ENCODE results near the gene PTPN14. TPM values are rescaled to one million over a fixed set of nuclear protein-coding genes. Genes with fewer than 3 reads are reported as not detected.

The PTPN14 gene
- total and polyA plus RNA-seq, 2 of the 8 experiments (the other 6 are each of a cell fraction or from before 2014, with no cell fraction given) = 14.4 to 93.6 TPM

DNA sequence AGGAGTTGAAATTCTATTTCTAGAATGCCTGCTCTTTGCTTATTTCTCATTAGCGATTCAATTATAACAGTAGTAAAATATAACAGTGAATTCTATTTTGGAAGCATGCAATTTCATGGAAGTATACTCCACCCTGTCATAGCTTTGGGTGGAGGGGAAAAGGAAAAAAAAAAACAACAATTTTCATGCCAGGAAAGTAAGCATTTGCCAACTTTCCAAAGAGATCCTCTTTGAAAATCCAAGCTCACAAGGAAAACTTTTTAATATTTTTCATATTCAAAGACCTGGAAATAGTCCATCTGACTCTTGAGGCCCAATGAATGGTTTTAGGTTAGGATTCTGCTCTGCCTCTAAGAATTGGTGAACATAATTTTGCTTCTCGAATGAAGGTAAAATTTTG lies 134.5 kb downstream of the PTPN14 start:
- H3K9ac ChIP-seq (replicated peaks in 1 of 4; ENCODE audit: extremely low read depth in 1 of 4, low read depth in 3 of 4, low read length in 3 of 4) = no peak overlapping the region
- H3K9me3 ChIP-seq (ENCODE audit: insufficient read depth in 2 of 2, low read depth in 1 of 2, low read length in 1 of 2) = no peaks in the 10 kb centered on the region
- peaks cover 2 to 12% (median 7%) of the 10 kb centered on the region in 4 experiments; a peak in 4 of 7 replicates for H3K4me1 ChIP-seq (replicated peaks in 1 of 4; ENCODE audit: control insufficient read depth in 3 of 4, insufficient read depth in 4 of 4, low read length in 3 of 4)
- H4K91ac ChIP-seq (replicated peaks; ENCODE audit: insufficient read length, low read length) = no peak overlapping the region
- H2BK5ac ChIP-seq (ENCODE audit: low read depth, low read length) = no peak overlapping the region
- H3K14ac ChIP-seq (ENCODE audit: insufficient read length) = no peak overlapping the region
- no peaks in the 10 kb centered on the region for H4K20me1 ChIP-seq (replicated peaks in 1 of 2; ENCODE audit: control insufficient read depth in 1 of 2, insufficient read depth in 2 of 2, low read length in 2 of 2)
- H3K4ac ChIP-seq (replicated peaks; ENCODE audit: insufficient read length, low read depth, low read length) = no peak overlapping the region
- no peak overlapping the region for H2BK15ac ChIP-seq (ENCODE audit: low read length)
- no peak overlapping the region for H3K56ac ChIP-seq (replicated peaks; ENCODE audit: insufficient read length, low read depth, low read length)
- H3K4me3 ChIP-seq (ENCODE audit: extremely low read depth in 1 of 4, insufficient read depth in 2 of 4, low read depth in 3 of 4, low read length in 4 of 4) = no peak overlapping the region
- no peaks in the 10 kb centered on the region for H3K23me2 ChIP-seq (ENCODE audit: low read depth, low read length)
- no peak overlapping the region for H2BK12ac ChIP-seq (ENCODE audit: low read depth, low read length)
- H3K4me2 ChIP-seq (ENCODE audit: insufficient read depth in 1 of 2, low read depth in 2 of 2, low read length in 2 of 2) = no peak overlapping the region
- no peak overlapping the region for H2BK20ac ChIP-seq (ENCODE audit: low read length)
- no peaks in the 10 kb centered on the region for H3K36me3 ChIP-seq (ENCODE audit: control insufficient read depth in 2 of 4, insufficient read depth in 4 of 4, low read length in 3 of 4)
- H3K18ac ChIP-seq (ENCODE audit: extremely low read depth, low read length) = no peak overlapping the region
- WGBS, 2 experiments (ENCODE audit: extremely low coverage in 1 of 2, insufficient coverage in 1 of 2, insufficient read length in 1 of 2, insufficient replicate concordance in 2 of 2, low coverage in 1 of 2, low lambda C conversion rate in 2 of 2, missing lambda C conversion rate in 1 of 2) = 90% methylated on average over 2 of the region's 2 CpGs; no CpG with 5 or more reads in 1 of the 2 experiments
- POLR2A ChIA-PET (ENCODE audit: partially characterized antibody) = interaction anchor here (1.1 kb wide), 1 partner anchor 11 kb away, joined by 3 read pairs; no protein-coding TSS in a partner anchor
- no peak for DNase-seq (ENCODE audit: low read depth in 1 of 2, low spot score in 2 of 2)
- no peak overlapping the region for H3K23ac ChIP-seq (ENCODE audit: insufficient read length)
- FAIRE-seq = no peak
- H3K79me1 ChIP-seq (ENCODE audit: low read depth, low read length) = peaks cover 4% of the 10 kb centered on the region; the same call in 1 of the 2 replicates
- no peak overlapping the region for H2AFZ ChIP-seq (ENCODE audit: low read length)
- H4K5ac ChIP-seq (ENCODE audit: insufficient read length, low read depth, low read length) = no peak overlapping the region
- CTCF ChIA-PET (ENCODE audit: partially characterized antibody) = interaction anchor here (0.7 to 2.0 kb wide), 2 partner anchors 12 to 150 kb away, joined by 3 to 7 read pairs; no protein-coding TSS in a partner anchor
- H3K27me3 ChIP-seq (replicated peaks in 1 of 4; ENCODE audit: control insufficient read depth in 3 of 4, extremely low read depth in 1 of 4, insufficient read depth in 3 of 4, low read length in 3 of 4) = no peaks in the 10 kb centered on the region
- H2AK5ac ChIP-seq (ENCODE audit: low read depth, low read length) = no peak overlapping the region
- no peak overlapping the region for H4K8ac ChIP-seq (ENCODE audit: extremely low read depth, insufficient read depth, low read length)
- H3K79me2 ChIP-seq (ENCODE audit: control insufficient read depth in 1 of 2, insufficient read depth in 2 of 2, low read length in 2 of 2) = peaks cover 0 to 42% of the 10 kb centered on the region in 2 experiments; a peak in 2 of 4 replicates
- H3K27ac ChIP-seq (ENCODE audit: low read depth, low read length) = no peak overlapping the region
- no peak overlapping the region for H2BK120ac ChIP-seq (replicated peaks; ENCODE audit: low read depth, low read length)
- TF ChIP-seq TCF12 (IDR thresholded peaks at IDR 0.05; ENCODE audit: low read depth, low read length) = no peak
- TF ChIP-seq TAF1 (IDR thresholded peaks at IDR 0.05; ENCODE audit: low read depth, low read length) = no peak
- TF ChIP-seq CHD1 (IDR thresholded peaks at IDR 0.05; ENCODE audit: low read depth, low read length) = no peak
- TF ChIP-seq HDAC6 (IDR thresholded peaks at IDR 0.05; ENCODE audit: low read depth, low read length) = no peak
- no peak for TF ChIP-seq SP4 (IDR thresholded peaks at IDR 0.05; ENCODE audit: low read length)
- no peak for TF ChIP-seq BRCA1 (IDR thresholded peaks at IDR 0.05; ENCODE audit: low read depth, low read length)
- no peak for TF ChIP-seq SP1 (IDR thresholded peaks at IDR 0.05; ENCODE audit: low read depth, low read length)
- no peak for TF ChIP-seq BCL11A (IDR thresholded peaks at IDR 0.05; ENCODE audit: low read depth in 2 of 2, low read length in 2 of 2)
- TF ChIP-seq YY1 (IDR thresholded peaks at IDR 0.05; ENCODE audit: low read depth, low read length) = no peak
- no peak for TF ChIP-seq RXRA (IDR thresholded peaks at IDR 0.05; ENCODE audit: insufficient read depth, low read depth, low read length)
- TF ChIP-seq, protein P1, sequence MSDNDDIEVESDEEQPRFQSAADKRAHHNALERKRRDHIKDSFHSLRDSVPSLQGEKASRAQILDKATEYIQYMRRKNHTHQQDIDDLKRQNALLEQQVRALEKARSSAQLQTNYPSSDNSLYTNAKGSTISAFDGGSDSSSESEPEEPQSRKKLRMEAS (IDR thresholded peaks at IDR 0.05) = no peak
- TF ChIP-seq POLR2AphosphoS5 (IDR thresholded peaks at IDR 0.05; ENCODE audit: low read depth, low read length) = no peak
- TF ChIP-seq RAD21 (IDR thresholded peaks at IDR 0.05 in 1 of 2, conservative IDR thresholded peaks at IDR 0.05 in 1 of 2; ENCODE audit: low read depth in 2 of 2, low read length in 2 of 2) = no peak
- TF ChIP-seq POLR2A (IDR thresholded peaks at IDR 0.05; ENCODE audit: control extremely low read depth in 1 of 2, low read depth in 2 of 2, low read length in 2 of 2) = no peak
- TF ChIP-seq FOSL1 (IDR thresholded peaks at IDR 0.05; ENCODE audit: insufficient read depth, low read depth, low read length) = no peak
- TF ChIP-seq TBP (IDR thresholded peaks at IDR 0.05; ENCODE audit: low read depth, low read length) = no peak
